Mesendoderm (in vitro differentiated cells): Measurements from ENCODE around the gene VAMP2.

Source experiments
- DNase-seq: peaks from one replicate; pipeline ENCODE4 v3.0.0; 2013
- H2AK5ac ChIP-seq: 2 replicates; pipeline ENCODE4 v1.6.1; 2013; ENCODE audit warnings: low read length, inconsistent platforms
- H2BK120ac ChIP-seq: 2 replicates; pipeline ENCODE4 v1.6.1; 2013; ENCODE audit warnings: low read depth, mild to moderate bottlenecking, low read length, moderate library complexity, mixed read lengths
- H2BK15ac ChIP-seq: replicated peaks from 2 replicates; pipeline ENCODE4 v1.6.1; 2013; ENCODE audit warnings: low read depth, mild to moderate bottlenecking, moderate library complexity
- H2BK5ac ChIP-seq: 2 replicates; pipeline ENCODE4 v1.6.1; 2013; ENCODE audit warnings: low read length, inconsistent platforms
- H3K18ac ChIP-seq: 2 replicates; pipeline ENCODE4 v1.6.1; 2013; ENCODE audit warnings: mild to moderate bottlenecking, low read length, mixed read lengths
- H3K23ac ChIP-seq: one replicate; pipeline ENCODE4 v1.6.1; 2013; ENCODE audit warnings: low read length
- H3K27ac ChIP-seq: 2 replicates; pipeline ENCODE4 v1.5.1; 2013; ENCODE audit warnings: low read depth, mild to moderate bottlenecking, inconsistent platforms, low read length, moderate library complexity
- H3K27me3 ChIP-seq: 2 replicates; pipeline ENCODE4 v1.6.1; 2013; ENCODE audit warnings: low read length, control low read depth, mild to moderate bottlenecking, inconsistent platforms; ENCODE audit not compliant: insufficient read depth, poor library complexity
- H3K36me3 ChIP-seq: 2 replicates; pipeline ENCODE4 v1.6.1; 2013; ENCODE audit warnings: low read length, inconsistent platforms; ENCODE audit not compliant: control insufficient read depth, insufficient read depth
- H3K4ac ChIP-seq: one replicate; pipeline ENCODE4 v1.6.1; 2013; ENCODE audit warnings: low read depth, mild to moderate bottlenecking, low read length, moderate library complexity
- H3K4me1 ChIP-seq: 2 replicates; pipeline ENCODE4 v1.6.1; 2013; ENCODE audit warnings: low read depth, low read length, inconsistent platforms; ENCODE audit not compliant: control insufficient read depth
- H3K4me2 ChIP-seq: 2 replicates; pipeline ENCODE4 v1.6.1; 2013; ENCODE audit warnings: low read length
- H3K4me3 ChIP-seq: 2 replicates; pipeline ENCODE4 v1.5.1; 2013; ENCODE audit warnings: mild to moderate bottlenecking, low read length
- H3K56ac ChIP-seq: one replicate; pipeline ENCODE4 v1.6.1; 2013; ENCODE audit warnings: low read length
- H3K79me1 ChIP-seq: 2 replicates; pipeline ENCODE4 v1.6.1; 2013; ENCODE audit warnings: low read length, inconsistent platforms
- H3K79me2 ChIP-seq: 2 replicates; pipeline ENCODE4 v1.6.1; 2013; ENCODE audit warnings: mild to moderate bottlenecking, low read length; ENCODE audit not compliant: control insufficient read depth, insufficient read depth
- H3K9ac ChIP-seq: 2 replicates; pipeline ENCODE4 v1.6.1; 2013; ENCODE audit warnings: low read length, inconsistent platforms
- H4K5ac ChIP-seq: one replicate; pipeline ENCODE4 v1.6.1; 2013; ENCODE audit warnings: low read length
- H4K8ac ChIP-seq: one replicate; pipeline ENCODE4 v1.6.1; 2013; ENCODE audit warnings: low read depth, mild to moderate bottlenecking, control low read depth, low read length, moderate library complexity
- WGBS: extraction: QIAGEN DNeasy Blood & Tissue Kit; methylation state at CpG from one replicate; pipeline ENCODE4 v1.1.7; 2013; ENCODE audit warnings: low lambda C conversion rate, missing lambda C conversion rate; ENCODE audit not compliant: insufficient coverage; ENCODE audit errors: extremely low coverage; 5-methylcytosine and 5-hydroxymethylcytosine counted together

VAMP2 gene

GRCh38 chr17:8167526-8167925 is 4.8 kb upstream of the VAMP2 start:
- Histone ChIP-seq H3K27ac (no peak overlapping the region), H4K5ac (no peak overlapping the region), H2BK15ac (no peak overlapping the region), H3K4me2 (no peak overlapping the region), H3K9ac (no peak overlapping the region), H2BK5ac (no peak overlapping the region), H2BK120ac (no peak overlapping the region), H3K4me3 (no peak overlapping the region), H4K8ac (no peak overlapping the region), H3K4me1 (peaks cover 10% of the 10 kb centered on the region), H3K4ac (no peak overlapping the region), H3K79me2 (no peaks in the 10 kb centered on the region), H3K18ac (no peak overlapping the region), H3K56ac (no peak overlapping the region), H3K79me1 (no peaks in the 10 kb centered on the region), H2AK5ac (no peak overlapping the region), H3K27me3 (no peaks in the 10 kb centered on the region), H3K23ac (no peak overlapping the region), H3K36me3 (no peaks in the 10 kb centered on the region)
- no peak for DNase-seq
- no CpG with 5 or more reads among the region's 3 CpGs for WGBS

- Histone ChIP-seq H3K27ac (no peak overlapping the region), H2AK5ac (no peak overlapping the region), H3K4me1 (peaks cover 12% of the 10 kb centered on the region), H2BK5ac (no peak overlapping the region), H3K4me3 (no peak overlapping the region), H3K36me3 (no peaks in the 10 kb centered on the region), H3K9ac (no peak overlapping the region), H3K79me2 (peaks cover 7% of the 10 kb centered on the region), H3K18ac (no peak overlapping the region), H3K23ac (no peak overlapping the region), H2BK120ac (no peak overlapping the region), H3K79me1 (peaks cover 5% of the 10 kb centered on the region), H3K4ac (no peak overlapping the region), H4K5ac (no peak overlapping the region), H3K27me3 (no peaks in the 10 kb centered on the region), H3K4me2 (no peak overlapping the region), H3K56ac (no peak overlapping the region), H2BK15ac (no peak overlapping the region), H4K8ac (no peak overlapping the region)
- no peak for DNase-seq
- no CpG with 5 or more reads among the region's 6 CpGs for WGBS
Measured at GRCh38 chr17:8166731-8167130, 4.0 kb upstream of the VAMP2 start.

- Histone ChIP-seq H3K4me2 (no peak overlapping the region), H4K5ac (no peak overlapping the region), H3K4me3 (no peak overlapping the region), H2BK15ac (no peak overlapping the region), H2AK5ac (no peak overlapping the region), H3K9ac (peak overlapping the region; percentile 55), H3K4me1 (peaks cover 14% of the 10 kb centered on the region), H3K56ac (peak overlapping the region; percentile 82), H3K79me2 (peaks cover 9% of the 10 kb centered on the region), H4K8ac (no peak overlapping the region), H2BK5ac (no peak overlapping the region), H3K36me3 (peaks cover 3% of the 10 kb centered on the region), H3K23ac (no peak overlapping the region), H3K27ac (no peak overlapping the region), H3K27me3 (no peaks in the 10 kb centered on the region), H2BK120ac (no peak overlapping the region), H3K4ac (no peak overlapping the region), H3K18ac (peak overlapping the region; percentile 1), H3K79me1 (peaks cover 13% of the 10 kb centered on the region)
- DNase-seq: no peak
- WGBS: no CpG with 5 or more reads among the region's 6 CpGs
Measured at GRCh38 chr17:8164815-8165131, 2.0 kb upstream of the VAMP2 start.

- Histone ChIP-seq H3K18ac (peak overlapping the region; percentile 89), H3K4me2 (peak overlapping the region; percentile 47), H3K4ac (no peak overlapping the region), H3K79me2 (peaks cover 9% of the 10 kb centered on the region), H2AK5ac (peak overlapping the region; percentile 89), H4K5ac (peak overlapping the region; percentile 30), H3K4me3 (no peak overlapping the region), H3K56ac (peak overlapping the region; percentile 100), H3K27ac (peak overlapping the region; percentile 80), H3K9ac (peak overlapping the region; percentile 87), H4K8ac (no peak overlapping the region), H3K4me1 (peaks cover 14% of the 10 kb centered on the region), H3K79me1 (peaks cover 13% of the 10 kb centered on the region), H3K27me3 (no peaks in the 10 kb centered on the region), H2BK5ac (peak overlapping the region; percentile 77), H2BK15ac (no peak overlapping the region), H3K23ac (no peak overlapping the region), H2BK120ac (no peak overlapping the region), H3K36me3 (peaks cover 3% of the 10 kb centered on the region)
- DNase-seq: peak; percentile 73
- no CpG with 5 or more reads among the region's 13 CpGs for WGBS
Measured at GRCh38 chr17:8163978-8164814, 1.4 kb upstream of the VAMP2 start.

GRCh38 chr17:8162997-8163977 is 539 bp upstream of the VAMP2 start:
- Histone ChIP-seq H3K4ac (peak overlapping the region; percentile 82), H3K9ac (peak overlapping the region; percentile 87), H4K5ac (no peak overlapping the region), H2BK15ac (no peak overlapping the region), H3K4me1 (peaks cover 14% of the 10 kb centered on the region), H3K56ac (peak overlapping the region; percentile 100), H3K4me2 (peak overlapping the region; percentile 95), H4K8ac (peak overlapping the region; percentile 69), H3K18ac (peak overlapping the region; percentile 89), H2BK5ac (peak overlapping the region; percentile 89), H2AK5ac (no peak overlapping the region), H3K23ac (peak overlapping the region; percentile 94), H3K79me2 (peaks cover 9% of the 10 kb centered on the region), H3K36me3 (peaks cover 3% of the 10 kb centered on the region), H2BK120ac (peak overlapping the region; percentile 10), H3K4me3 (peak overlapping the region; percentile 29), H3K79me1 (peaks cover 13% of the 10 kb centered on the region), H3K27me3 (no peaks in the 10 kb centered on the region), H3K27ac (peak overlapping the region; percentile 80)
- DNase-seq: peak; percentile 83
- WGBS: no CpG with 5 or more reads among the region's 55 CpGs
